ENCODE measurements around the gene TTYH1. TPM values are rescaled to one million over a fixed set of nuclear protein-coding genes. Genes with fewer than 3 reads are reported as not detected.

TTYH1 gene
- total RNA-seq, 1 donor from 2014 or later = 50.7 TPM

- no peak overlapping the region for H3K4me3 Mint-ChIP-seq
- H3K27ac Mint-ChIP-seq = no peak overlapping the region
- no peak for TF ChIP-seq CTCF (conservative IDR thresholded peaks at IDR 0.05)
Measured at GRCh38 chr19:54414156-54414555, 1.1 kb upstream of the TTYH1 start.

GRCh38 chr19:54415901-54416673 is 823 bp downstream of the TTYH1 start:
- peaks cover 4% of the 10 kb centered on the region for H3K9me3 Mint-ChIP-seq
- peaks cover 57% of the 10 kb centered on the region for H3K27me3 Mint-ChIP-seq
- H3K4me3 Mint-ChIP-seq = peak overlapping the region; percentile 78
- peaks cover 5% of the 10 kb centered on the region for H3K36me3 Mint-ChIP-seq
- DNase-seq (ENCODE audit: extremely low spot score, unreplicated experiment) = no peak
- no peak for TF ChIP-seq CTCF (conservative IDR thresholded peaks at IDR 0.05)
- no peak overlapping the region for H3K27ac Mint-ChIP-seq
- peaks cover 20% of the 10 kb centered on the region for H3K4me1 Mint-ChIP-seq (ENCODE audit: unreplicated experiment)

More at GRCh38 chr19:54414156-54414555, 1.1 kb upstream of the TTYH1 start:
- Mint-ChIP-seq H3K27me3 (peaks cover 63% of the 10 kb centered on the region), H3K9me3 (peaks cover 4% of the 10 kb centered on the region), H3K4me1 (ENCODE audit: unreplicated experiment) (peaks cover 14% of the 10 kb centered on the region), H3K36me3 (peaks cover 5% of the 10 kb centered on the region)
- DNase-seq (ENCODE audit: extremely low spot score, unreplicated experiment) = no peak

- Mint-ChIP-seq H3K27ac (no peak overlapping the region), H3K9me3 (peaks cover 4% of the 10 kb centered on the region), H3K36me3 (peaks cover 5% of the 10 kb centered on the region), H3K4me1 (ENCODE audit: unreplicated experiment) (peaks cover 20% of the 10 kb centered on the region), H3K4me3 (peak overlapping the region; percentile 65), H3K27me3 (peaks cover 58% of the 10 kb centered on the region)
- DNase-seq (ENCODE audit: extremely low spot score, unreplicated experiment) = no peak
- no peak for TF ChIP-seq CTCF (conservative IDR thresholded peaks at IDR 0.05)
Measured at GRCh38 chr19:54416695-54417491, 1.6 kb downstream of the TTYH1 start.

GRCh38 chr19:54418030-54418929 is 3.0 kb downstream of the TTYH1 start:
- Mint-ChIP-seq H3K4me3 (peak overlapping the region; percentile 54), H3K36me3 (peaks cover 5% of the 10 kb centered on the region), H3K4me1 (ENCODE audit: unreplicated experiment) (peaks cover 20% of the 10 kb centered on the region), H3K9me3 (peaks cover 4% of the 10 kb centered on the region), H3K27ac (peak overlapping the region; percentile 62), H3K27me3 (peaks cover 51% of the 10 kb centered on the region)
- DNase-seq (ENCODE audit: extremely low spot score, unreplicated experiment) = no peak
- no peak for TF ChIP-seq CTCF (conservative IDR thresholded peaks at IDR 0.05)

All from type B pancreatic cell (in vitro differentiated cells).